Adipocyte (in vitro differentiated cells): Measurements from ENCODE around the gene FKBP10.

Experiments
- DNase-seq: peaks from one replicate; pipeline ENCODE4 v3.0.0-alpha.2; 2015; ENCODE audit warnings: low read depth
- H3K27me3 ChIP-seq: replicated peaks from 2 replicates; pipeline ENCODE4 v1.7.0; 2013; ENCODE audit warnings: mild to moderate bottlenecking, low read length, moderate library complexity; ENCODE audit not compliant: control insufficient read depth, insufficient read depth
- H3K36me3 ChIP-seq: 2 replicates; pipeline ENCODE4 v1.7.0; 2013; ENCODE audit warnings: low read length, mild to moderate bottlenecking, moderate library complexity; ENCODE audit not compliant: control insufficient read depth, insufficient read depth, severe bottlenecking
- H3K4me1 ChIP-seq: 2 replicates; pipeline ENCODE4 v1.7.0; 2013; ENCODE audit warnings: mild to moderate bottlenecking, low read length, moderate library complexity; ENCODE audit not compliant: control insufficient read depth, insufficient read depth
- H3K4me3 ChIP-seq: 2 replicates; pipeline ENCODE4 v1.7.0; 2013; ENCODE audit warnings: mild to moderate bottlenecking, low read length, moderate library complexity
- H3K9ac ChIP-seq: 2 replicates; pipeline ENCODE4 v1.7.0; 2013; ENCODE audit warnings: mild to moderate bottlenecking, low read length, moderate library complexity
- H3K9me3 ChIP-seq: 2 replicates; pipeline ENCODE4 v1.7.0; 2013; ENCODE audit warnings: mild to moderate bottlenecking, low read length, moderate library complexity; ENCODE audit not compliant: control insufficient read depth

Gene FKBP10

DNA sequence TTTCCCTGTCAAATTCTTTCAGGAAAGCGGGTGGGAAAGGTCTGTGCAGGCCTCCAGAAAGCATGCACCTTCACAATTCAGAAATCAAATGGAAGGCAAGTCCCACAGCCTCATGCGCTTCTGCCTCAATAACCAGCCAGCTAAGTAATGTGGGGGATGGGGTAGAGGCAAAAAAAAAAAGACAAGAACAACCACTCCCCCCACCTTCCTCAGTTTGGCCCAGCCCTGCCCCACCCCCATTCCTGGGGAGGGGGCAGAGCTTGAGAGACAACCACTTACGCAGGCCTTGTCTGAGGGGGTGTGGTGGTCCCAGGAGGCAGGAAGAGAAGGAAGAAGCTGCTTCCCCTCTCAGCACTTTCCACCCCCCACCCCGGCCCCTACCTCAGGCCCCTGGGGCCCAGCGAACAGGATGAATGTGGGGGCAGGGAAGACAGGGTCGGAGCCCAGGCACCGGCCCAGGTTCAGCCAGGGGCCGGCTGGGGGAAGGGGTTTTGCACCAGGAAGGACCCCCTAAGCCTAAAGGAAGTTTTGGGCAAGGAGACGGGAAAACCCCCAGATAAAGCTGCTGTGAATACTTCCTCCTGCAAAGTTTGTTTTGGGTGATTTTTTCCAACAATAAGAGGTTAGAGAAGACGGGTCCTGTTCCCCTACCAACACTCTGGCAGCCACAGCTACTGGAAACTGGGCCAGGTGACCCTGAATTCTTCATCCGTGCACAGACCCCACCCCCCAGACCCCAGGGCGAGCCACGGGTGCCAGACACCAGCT is 27.5 kb upstream of the FKBP10 start:
- H3K27me3 ChIP-seq = peaks cover 17% of the 10 kb centered on the region
- DNase-seq = no peak
- no peaks in the 10 kb centered on the region for H3K9me3 ChIP-seq
- no peak overlapping the region for H3K9ac ChIP-seq
- H3K36me3 ChIP-seq = no peaks in the 10 kb centered on the region
- peaks cover 7% of the 10 kb centered on the region for H3K4me1 ChIP-seq
- H3K4me3 ChIP-seq = no peak overlapping the region

GRCh38 chr17:41785859-41786226 is 27.0 kb upstream of the FKBP10 start:
- Histone ChIP-seq H3K4me1 (peaks cover 7% of the 10 kb centered on the region), H3K27me3 (peaks cover 17% of the 10 kb centered on the region), H3K9ac (peak overlapping the region; percentile 25), H3K9me3 (no peaks in the 10 kb centered on the region), H3K36me3 (no peaks in the 10 kb centered on the region), H3K4me3 (peak overlapping the region; percentile 71)
- DNase-seq = no peak

DNA sequence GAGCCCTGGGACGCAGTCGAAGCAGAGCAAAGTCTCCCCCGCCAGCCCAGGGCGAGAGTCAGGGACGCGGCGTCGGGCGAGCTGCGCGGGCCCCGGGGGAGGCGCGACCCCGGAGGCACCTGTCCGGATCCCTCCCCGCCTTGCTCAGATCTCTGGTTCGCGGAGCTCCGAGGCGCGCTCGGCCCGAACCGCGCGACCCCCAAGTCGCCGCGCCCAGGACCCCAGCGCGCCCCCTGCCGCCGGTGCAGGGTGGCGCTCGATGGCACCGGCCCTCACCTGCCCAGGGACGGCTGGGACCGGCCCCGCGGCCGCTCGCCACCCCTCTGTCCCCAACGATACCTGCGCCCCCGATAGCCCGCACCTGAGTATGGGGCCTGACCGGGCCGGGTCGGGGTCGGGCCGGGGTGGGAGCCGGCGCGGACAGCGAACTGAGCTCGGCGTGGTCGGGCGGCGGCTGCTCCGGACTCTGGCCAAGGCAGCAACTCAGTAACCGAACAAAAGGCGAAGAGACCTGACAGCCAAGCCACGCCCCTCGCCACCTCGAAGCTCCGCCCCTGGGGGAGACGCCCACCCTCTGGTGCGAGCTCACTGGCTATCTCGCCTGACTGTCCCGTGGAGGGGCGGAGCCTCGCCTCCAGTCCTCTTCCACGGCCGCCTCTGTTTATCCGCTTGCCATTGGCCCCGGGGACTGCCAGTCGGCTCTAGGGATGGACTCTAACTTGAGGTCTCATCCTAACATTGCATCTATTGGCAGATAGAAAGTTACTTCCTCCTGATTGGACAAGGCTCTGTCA is 26.4 kb upstream of the FKBP10 start, which contains the start of gene JUP:
Gene JUP (minus strand): TSS at position 485 of the 794 bp plus-strand sequence. CDS start 14,857 bp downstream, outside the sequence.
- Histone ChIP-seq H3K9ac (peak within 1 kb of the TSS; percentile 25), H3K27me3 (peaks cover 17% of the 10 kb centered on the region), H3K4me1 (peaks cover 7% of the 10 kb centered on the region), H3K4me3 (peak within 1 kb of the TSS; percentile 71), H3K36me3 (no peaks in the 10 kb centered on the region), H3K9me3 (no peaks in the 10 kb centered on the region)
- DNase-seq = peak; percentile 96

DNA sequence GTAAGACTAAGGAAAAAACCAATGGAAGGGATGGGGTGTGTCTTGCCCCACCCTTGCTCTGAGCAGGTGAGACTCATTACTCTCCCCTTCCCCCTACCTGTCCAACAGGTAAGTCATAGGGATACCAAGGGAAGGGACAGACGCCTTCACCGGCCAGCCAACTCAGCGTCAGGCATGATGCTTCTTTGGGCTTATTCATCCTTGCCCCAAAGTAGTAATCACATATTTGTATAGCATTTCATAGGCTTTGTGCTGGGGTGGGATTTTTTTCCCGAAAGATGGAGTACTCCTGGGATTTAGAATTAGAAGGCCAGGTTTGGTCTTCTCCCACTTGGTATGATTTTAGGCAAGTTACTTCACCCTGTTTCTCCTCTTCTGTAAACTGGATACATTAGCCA is 25.8 kb upstream of the FKBP10 start:
- H3K9me3 ChIP-seq = no peaks in the 10 kb centered on the region

DNA sequence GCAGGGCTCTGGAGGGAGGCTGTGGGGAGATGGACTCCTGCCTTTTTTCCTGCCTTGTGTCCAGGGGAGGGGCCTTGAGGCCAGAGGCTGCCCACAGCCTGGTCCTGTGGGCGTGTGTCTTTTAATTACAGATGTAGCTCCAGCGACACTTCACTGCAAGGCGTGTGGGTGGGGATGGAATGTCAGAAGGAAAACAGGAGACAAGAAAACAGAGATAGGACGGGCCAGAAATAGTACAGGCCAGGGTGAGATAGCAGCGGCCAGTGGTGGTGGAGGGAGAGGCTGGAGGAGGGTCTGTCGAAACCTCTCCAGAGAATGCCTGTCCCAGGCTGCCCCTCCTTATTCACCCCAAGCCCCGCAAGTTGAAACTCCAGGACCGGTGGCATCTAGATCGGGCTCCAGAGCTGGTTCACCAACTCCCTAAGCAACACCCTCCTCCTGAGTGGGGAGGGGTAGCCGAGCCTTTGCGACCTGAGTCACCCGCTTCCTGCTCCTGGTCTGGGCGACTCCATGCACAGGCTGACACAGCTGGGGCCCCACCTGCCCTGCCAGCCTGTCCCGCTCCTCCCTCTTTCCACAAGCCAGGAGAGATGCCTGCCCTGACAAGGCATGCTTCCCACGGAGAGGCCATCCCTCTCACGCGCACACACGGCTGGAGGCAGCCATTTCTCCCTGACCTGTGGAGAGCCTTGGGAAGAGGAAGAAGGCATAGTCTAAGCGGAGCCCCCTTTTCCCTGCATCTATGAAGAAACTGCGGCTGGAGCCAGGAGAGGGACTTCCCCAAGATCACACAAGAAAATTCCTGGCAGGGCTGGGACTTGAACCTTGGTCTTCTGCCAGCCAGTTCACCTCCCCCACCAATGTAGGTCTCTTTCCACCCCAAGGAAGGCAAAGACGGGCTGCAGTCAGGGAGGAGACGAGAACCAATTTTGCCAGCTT is 19.7 kb upstream of the FKBP10 start:
- no peak overlapping the region for H3K4me3 ChIP-seq
- H3K36me3 ChIP-seq = no peaks in the 10 kb centered on the region
- no peak overlapping the region for H3K9ac ChIP-seq
- no peaks in the 10 kb centered on the region for H3K27me3 ChIP-seq
- DNase-seq = peak; percentile 52
- peaks cover 12% of the 10 kb centered on the region for H3K4me1 ChIP-seq
- H3K9me3 ChIP-seq = no peaks in the 10 kb centered on the region

More for the DNA sequence above, 25.8 kb upstream of the FKBP10 start:
- peaks cover 7% of the 10 kb centered on the region for H3K4me1 ChIP-seq
- no peak overlapping the region for H3K9ac ChIP-seq
- DNase-seq = no peak
- peaks cover 15% of the 10 kb centered on the region for H3K27me3 ChIP-seq
- H3K36me3 ChIP-seq = no peaks in the 10 kb centered on the region
- no peak overlapping the region for H3K4me3 ChIP-seq

DNA sequence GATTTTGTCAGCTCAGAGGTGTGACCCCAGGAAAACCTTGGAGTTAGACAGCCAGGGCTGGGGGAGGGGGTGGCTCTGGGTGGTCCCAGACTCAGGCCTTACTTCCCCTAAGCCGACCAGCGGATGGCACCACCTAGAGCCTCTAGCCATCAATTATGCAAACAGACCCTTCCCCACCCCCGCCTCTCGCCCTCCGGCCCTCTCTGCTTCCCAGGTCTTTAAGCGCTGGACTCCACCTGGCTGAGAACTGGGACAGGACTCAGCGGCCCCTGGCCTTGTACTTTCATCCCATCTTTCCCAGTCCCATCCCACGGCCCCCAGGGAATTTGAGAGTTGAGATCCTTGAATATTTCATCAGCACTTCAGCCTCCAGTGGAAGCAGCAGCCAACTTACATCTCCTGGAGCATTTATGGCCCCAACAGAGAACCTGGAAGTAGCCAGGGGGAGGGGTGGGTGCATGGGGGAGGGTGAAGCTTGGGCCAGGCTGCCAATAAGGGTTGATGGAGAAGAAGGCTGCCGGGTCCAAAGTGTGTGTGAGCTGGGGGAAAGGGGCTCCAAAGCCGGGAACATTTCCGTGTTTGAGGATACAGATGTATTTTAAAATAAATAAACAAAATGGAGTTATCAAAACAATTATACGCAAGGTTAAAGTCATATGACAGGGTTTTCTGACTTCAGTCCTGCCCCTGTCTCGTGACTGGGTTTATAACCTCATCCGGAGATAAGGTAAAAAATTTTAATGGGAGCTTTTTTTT is 18.8 kb upstream of the FKBP10 start:
- Histone ChIP-seq H3K27me3 (no peaks in the 10 kb centered on the region), H3K9ac (no peak overlapping the region), H3K4me3 (no peak overlapping the region), H3K36me3 (no peaks in the 10 kb centered on the region), H3K9me3 (no peaks in the 10 kb centered on the region), H3K4me1 (peaks cover 12% of the 10 kb centered on the region)
- DNase-seq = no peak

DNA sequence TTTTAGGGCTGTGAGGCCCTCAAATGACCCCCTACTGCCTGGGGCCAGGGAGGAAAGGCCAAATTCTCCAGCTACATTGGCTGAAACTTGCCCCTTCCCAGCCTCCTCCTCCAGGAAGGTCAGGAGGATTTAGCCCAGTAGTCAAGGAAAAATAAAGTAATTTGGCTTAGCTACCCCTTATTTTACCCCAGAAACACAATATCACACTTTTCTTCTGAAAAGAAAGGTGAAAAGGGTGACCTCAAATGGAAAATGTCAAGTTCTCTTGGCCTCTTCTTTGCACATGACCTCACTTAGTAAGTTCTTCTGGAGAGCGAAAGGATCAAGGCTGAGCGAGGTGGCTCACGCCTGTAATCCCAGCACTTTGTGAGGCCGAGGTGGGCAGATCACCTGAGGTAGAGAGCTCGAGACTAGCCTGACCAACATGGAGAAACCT is 18.2 kb upstream of the FKBP10 start:
- H3K4me3 ChIP-seq = no peak overlapping the region
- H3K4me1 ChIP-seq = peaks cover 12% of the 10 kb centered on the region
- no peaks in the 10 kb centered on the region for H3K36me3 ChIP-seq
- no peaks in the 10 kb centered on the region for H3K27me3 ChIP-seq
- H3K9me3 ChIP-seq = no peaks in the 10 kb centered on the region
- no peak for DNase-seq
- H3K9ac ChIP-seq = no peak overlapping the region

GRCh38 chr17:41796121-41796895 is 16.5 kb upstream of the FKBP10 start:
- H3K4me3 ChIP-seq = no peak overlapping the region
- DNase-seq = no peak

GRCh38 chr17:41797377-41797776 is 15.4 kb upstream of the FKBP10 start:
- Histone ChIP-seq H3K36me3 (no peaks in the 10 kb centered on the region), H3K4me3 (no peak overlapping the region), H3K9me3 (no peaks in the 10 kb centered on the region), H3K9ac (no peak overlapping the region), H3K4me1 (peaks cover 23% of the 10 kb centered on the region), H3K27me3 (no peaks in the 10 kb centered on the region)
- no peak for DNase-seq

More at GRCh38 chr17:41796121-41796895, 16.5 kb upstream of the FKBP10 start:
- Histone ChIP-seq H3K9ac (no peak overlapping the region), H3K36me3 (no peaks in the 10 kb centered on the region), H3K4me1 (peaks cover 21% of the 10 kb centered on the region), H3K27me3 (no peaks in the 10 kb centered on the region), H3K9me3 (no peaks in the 10 kb centered on the region)

GRCh38 chr17:41799366-41799765 is 13.4 kb upstream of the FKBP10 start:
- H3K9ac ChIP-seq = no peak overlapping the region
- DNase-seq = no peak
- H3K9me3 ChIP-seq = no peaks in the 10 kb centered on the region
- peaks cover 11% of the 10 kb centered on the region for H3K4me1 ChIP-seq
- H3K4me3 ChIP-seq = no peak overlapping the region
- no peaks in the 10 kb centered on the region for H3K27me3 ChIP-seq
- no peaks in the 10 kb centered on the region for H3K36me3 ChIP-seq
